Measurements from ENCODE around the gene CCDC60.

GRCh38 chr12:119363037-119363436 lies 28.5 kb downstream of the CCDC60 start:
- TF ChIP-seq POLR2A (IDR thresholded peaks at IDR 0.05; ENCODE audit: low read length) (no peak), GATA1 (IDR thresholded peaks at IDR 0.05; ENCODE audit: low read depth, low read length) (no peak)
